ENCODE data around the gene EIF5A.

Gene EIF5A

GRCh38 chr17:7285679-7286078 lies 21.7 kb upstream of the EIF5A start:
- no peak for DNase-seq

DNA sequence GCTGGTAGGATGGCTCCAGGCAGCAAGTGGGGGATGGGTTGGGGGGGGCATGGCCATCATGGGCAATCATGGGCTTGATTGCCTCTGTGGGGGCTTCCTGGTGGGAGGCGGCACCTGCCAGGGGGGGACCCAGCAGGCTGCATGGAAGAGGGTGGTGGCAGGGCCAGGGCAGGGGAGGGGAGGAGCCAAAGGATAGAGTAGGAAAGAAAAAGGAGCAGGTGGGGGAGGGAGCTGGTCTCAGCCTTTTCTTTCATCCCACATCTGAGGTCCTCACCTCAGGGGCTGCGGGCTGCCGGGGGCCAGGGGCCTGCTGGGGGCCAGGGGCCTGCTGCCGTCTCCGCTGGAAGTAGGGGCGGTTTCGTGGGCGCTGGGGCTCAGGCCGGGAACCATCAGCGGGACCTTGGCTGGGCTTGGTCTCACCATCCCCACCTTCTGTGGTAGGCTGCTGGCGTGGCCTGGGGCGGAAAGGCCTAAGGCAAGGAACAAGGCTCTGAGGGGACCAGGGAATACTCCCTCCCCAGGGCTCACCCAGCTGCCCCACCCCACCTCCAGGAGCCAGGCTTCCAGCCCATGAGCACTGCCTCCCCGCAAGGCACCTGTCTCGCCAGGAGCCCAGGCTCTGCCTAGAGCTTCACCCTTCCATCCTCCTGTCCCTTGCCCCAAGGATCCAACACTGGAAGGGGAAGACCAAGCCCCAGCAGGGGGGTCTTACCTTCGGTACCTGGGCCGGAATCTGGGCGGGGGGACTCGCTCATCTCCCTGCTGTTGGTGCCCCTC lies 18.0 kb upstream of the EIF5A start:
- DNase-seq: no peak

DNA sequence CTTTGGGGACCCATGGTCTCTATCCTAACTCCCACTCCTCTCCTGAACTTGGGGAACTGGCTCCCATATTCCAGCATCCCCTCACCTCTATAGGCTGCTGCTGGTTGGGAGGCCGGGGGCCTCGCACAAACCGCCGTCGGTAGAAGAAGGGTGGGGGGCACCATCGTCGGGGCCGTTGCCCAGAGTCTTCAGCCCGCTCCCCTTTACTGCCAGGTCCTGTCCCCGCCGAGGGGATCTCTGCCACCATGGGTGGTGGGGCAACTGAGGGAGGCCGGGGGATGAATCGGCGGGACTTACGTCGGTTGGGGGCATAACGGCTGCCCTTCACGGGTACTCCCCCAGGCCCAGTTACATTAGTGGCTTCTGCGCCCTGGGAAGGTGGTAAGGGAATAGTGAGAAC lies 17.3 kb upstream of the EIF5A start:
- DNase-seq: no peak

GRCh38 chr17:7290685-7291084 lies 16.7 kb upstream of the EIF5A start:
- DNase-seq: no peak

DNA sequence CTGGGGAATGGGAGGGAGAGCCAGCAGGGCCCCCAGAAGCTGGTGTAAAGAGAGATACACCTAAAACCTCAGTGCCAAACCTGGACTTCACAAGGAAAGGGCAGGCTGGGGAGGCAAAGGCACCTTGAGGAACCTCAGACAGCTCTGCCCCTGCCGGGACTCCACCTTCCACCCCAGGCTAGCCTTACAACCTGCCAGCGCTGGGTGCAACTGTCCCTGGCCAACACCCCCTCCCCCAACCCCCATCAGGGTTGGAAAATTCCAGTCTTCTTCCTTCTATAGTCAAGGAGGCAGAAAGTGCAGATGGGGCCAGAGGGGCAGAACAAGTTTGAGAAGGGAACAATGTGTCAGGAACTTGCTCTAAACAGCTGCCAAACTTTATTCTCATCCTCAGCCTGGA lies 15.2 kb upstream of the EIF5A start:
- DNase-seq: no peak

- no peak for DNase-seq
Measured at GRCh38 chr17:7292729-7293128, 14.7 kb upstream of the EIF5A start.

DNA sequence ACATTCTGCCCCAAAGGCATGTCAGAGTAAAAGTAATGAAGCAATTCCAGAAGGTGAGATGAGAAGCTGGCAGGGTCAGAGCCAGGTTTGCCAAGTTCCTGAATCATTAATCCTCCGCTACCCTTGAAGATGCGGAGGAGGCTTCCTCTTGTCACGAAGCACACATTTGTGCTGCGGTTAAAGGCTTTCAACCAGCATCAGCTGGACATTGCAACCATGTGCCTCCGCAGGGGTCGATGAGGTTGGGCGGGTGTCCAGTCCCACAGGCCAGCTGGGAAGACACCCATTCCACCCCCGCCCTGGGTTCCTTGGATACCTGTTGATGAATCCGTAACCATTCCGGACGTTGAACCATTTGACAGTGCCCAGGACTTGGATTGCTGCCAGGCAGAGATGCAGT lies 14.3 kb upstream of the EIF5A start:
- DNase-seq: no peak

- no peak for DNase-seq
Measured at GRCh38 chr17:7293816-7294613, 13.4 kb upstream of the EIF5A start.

GRCh38 chr17:7294614-7295153 lies 12.7 kb upstream of the EIF5A start, which contains the start of gene YBX2:
Gene YBX2 (minus strand): TSS chr17:7294639. CDS start chr17:7294500, 139 bp downstream.
- peak; percentile 86 for DNase-seq

DNA sequence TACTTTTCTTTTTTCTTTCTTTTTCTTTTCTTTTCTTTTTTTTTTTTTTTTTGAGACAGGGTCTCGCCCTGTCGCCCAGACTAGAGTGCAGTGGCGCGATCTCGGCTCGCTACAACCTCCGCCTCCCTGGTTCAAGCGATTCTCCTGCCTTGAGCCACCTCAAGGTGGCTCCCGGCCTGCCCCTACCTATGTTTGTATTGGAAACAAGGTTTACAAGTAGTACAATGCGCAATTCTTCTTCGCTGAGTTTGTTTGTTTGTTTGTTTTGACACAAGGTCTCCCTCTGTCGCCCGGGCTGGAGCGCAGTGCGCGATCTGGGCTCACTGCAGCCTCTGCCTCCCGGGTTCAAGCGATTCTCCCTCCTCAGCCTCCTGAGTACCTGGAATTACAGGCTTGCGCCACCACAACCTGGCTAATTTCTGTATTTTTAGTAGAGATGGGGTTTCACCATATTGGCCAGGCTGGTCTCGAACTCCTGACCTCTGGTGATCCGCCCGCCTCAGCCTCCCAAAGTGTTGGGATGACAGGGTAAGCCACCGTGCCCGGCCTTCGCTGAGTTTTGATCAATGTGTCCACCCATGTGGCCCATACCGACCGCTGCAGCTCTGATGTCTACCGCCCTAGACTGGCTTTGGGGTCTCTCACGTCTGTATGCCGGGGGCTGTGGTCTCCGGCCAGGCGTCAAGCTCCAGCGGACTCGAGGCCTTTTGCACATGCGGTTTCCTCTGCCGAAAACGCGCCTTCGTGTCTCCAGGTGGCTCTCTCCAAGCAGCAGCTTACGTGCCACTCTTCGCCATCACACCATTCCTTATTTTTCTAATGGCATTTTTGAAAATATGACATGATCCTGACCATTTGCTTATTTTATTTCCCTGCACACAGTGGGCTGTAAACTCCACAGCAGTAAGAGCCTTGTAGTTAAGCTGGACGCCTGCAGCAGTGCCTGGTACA lies 11.9 kb upstream of the EIF5A start:
- DNase-seq: no peak

- DNase-seq: peak; percentile 59
Measured at GRCh38 chr17:7296189-7296861, 11.1 kb upstream of the EIF5A start.

- no peak for DNase-seq
Measured at GRCh38 chr17:7304179-7304578, 3.2 kb upstream of the EIF5A start.

DNA sequence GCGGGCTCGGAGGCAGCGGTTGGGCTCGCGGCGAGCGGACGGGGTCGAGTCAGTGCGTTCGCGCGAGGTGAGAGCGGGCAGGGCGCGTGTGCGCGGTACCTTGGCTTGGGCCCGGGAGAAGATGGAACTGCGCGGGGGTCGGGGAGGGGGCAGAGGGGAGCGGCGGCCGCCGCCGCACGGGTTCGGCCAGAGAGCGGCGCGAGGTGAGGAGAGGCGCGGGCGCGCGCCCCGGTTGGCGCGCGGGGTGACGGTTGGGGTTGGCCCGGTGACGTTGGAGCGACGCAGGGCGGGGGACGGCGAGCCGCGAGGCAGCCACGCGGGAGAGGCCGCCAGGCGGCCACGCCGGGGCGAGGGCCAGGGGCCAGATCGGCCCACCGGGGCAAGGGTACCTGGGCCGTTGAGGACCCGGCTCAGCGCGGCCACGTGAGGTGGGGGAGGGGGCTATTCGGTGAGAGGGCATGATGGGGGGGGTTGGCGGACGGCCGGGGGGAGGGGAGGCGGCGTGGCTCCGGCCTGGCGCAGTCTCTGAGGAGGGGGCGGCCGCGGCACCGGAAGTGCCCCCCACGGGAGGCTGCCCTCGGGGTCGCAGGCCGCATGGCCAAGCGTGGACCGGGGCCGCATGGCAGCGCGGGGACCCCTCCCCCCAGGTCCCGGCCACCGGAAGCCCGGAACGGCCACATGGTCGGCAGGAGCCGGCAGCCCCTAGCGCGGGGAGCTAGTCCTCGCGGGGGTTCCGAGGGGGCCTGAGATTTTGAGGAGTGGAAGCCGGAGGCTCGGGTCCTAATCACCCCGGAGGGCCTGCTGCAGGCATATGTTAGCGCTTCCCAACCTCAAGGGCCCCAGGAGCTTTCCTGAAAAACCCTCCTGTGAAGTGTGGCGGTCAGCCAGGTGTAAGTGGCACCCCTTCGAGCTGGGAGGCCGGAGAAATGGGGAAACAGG lies 527 bp downstream of the EIF5A start:
- DNase-seq: peak; percentile 55

DNA sequence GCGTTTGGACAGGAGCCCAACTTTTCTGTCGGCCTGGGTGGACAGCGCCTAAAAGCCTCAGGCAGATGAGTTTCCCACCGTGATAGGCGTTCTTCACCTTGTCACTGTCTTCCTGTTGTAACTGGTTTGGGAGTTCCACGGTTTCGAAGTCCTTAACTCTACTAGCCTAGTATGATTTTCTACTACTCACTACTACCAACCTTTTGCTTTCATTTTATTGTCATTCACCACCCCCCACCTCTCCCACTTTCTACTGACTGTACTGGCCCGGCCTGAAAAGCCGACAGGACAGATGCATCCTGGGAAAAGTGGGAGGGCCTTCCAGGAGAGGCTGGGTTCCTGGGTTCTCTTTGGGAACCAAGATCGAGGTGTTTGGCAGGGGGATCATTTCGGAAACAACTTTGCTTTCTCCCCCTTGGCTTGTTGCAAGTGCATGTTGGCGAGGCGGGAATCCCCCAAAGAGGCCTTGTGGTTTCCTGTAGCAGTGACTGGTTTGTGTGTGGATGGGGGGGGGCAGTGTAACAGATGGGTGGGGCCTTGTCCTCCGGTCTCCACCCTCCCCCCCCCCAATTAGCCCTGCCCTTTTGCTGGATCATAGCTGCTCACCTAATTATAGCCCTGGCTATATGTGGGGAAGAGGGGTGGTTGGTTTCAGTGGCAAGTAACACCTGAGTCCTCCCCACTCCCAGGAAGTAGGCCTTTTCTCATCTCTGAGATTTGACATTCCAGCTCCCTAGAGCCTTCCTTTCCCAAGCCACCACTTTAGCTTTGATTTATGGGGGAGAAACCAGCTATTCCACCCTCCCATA lies 1.4 kb downstream of the EIF5A start:
- peak; percentile 86 for DNase-seq

DNA sequence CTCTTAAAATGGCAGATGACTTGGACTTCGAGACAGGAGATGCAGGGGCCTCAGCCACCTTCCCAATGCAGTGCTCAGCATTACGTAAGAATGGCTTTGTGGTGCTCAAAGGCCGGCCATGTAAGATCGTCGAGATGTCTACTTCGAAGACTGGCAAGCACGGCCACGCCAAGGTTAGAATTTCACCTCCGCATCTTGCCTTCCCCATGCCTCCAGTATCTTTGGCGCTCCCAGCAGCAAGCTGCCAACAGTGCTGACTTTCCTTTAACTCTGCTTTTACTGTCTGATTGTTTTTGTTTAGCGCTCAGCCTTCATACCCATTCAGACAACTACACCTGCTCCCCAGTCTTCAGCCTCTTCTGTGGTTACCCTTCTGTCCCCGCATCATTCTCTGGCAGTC lies 2.2 kb downstream of the EIF5A start:
- no peak for DNase-seq

DNA sequence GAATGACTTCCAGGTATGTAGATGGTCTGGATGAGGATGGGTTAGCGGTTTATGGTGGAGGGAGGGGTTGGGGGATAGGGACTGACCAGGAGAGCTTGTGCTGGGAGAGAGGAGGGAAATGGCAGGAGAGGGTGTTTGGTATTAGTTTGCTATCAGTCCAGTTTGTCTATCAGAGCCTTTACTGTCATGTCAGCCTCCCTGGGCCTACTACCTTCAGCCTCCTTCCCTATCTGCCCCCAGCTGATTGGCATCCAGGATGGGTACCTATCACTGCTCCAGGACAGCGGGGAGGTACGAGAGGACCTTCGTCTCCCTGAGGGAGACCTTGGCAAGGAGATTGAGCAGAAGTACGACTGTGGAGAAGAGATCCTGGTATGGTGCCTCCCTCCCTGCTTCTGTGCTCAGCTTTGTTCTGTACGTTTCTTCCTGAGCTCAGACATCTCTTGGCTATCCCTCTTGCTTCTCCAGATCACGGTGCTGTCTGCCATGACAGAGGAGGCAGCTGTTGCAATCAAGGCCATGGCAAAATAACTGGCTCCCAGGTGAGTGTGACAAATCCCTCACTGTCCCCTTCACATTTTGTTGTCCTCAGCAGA lies 3.8 kb downstream of the EIF5A start:
- DNase-seq: no peak

GRCh38 chr17:7312432-7313087 lies 5.1 kb downstream of the EIF5A start:
- no peak for DNase-seq

GRCh38 chr17:7313088-7313889 lies 5.9 kb downstream of the EIF5A start:
- DNase-seq: peak; percentile 32

Measured in stimulated activated CD4-positive, alpha-beta T cell treated with anti-CD3 and anti-CD28 coated beads, Interleukin-1b, Interleukin-23, amount 100 ng/mL, for 48 hours (primary cell).